Endodermal cell (in vitro differentiated cells): ENCODE data around the gene ARL14EPL. TPM values are rescaled to one million over a fixed set of nuclear protein-coding genes. Genes with fewer than 3 reads are reported as not detected.
A peak's percentile ranks its signal among the peaks of the same experiment; 100 is the strongest.

ENCODE experiments used
- DNase-seq: peaks from one replicate; pipeline ENCODE4 v3.0.0-alpha.2; 2017
- H3K27ac ChIP-seq: 2 replicates; pipeline ENCODE4 v1.5.1; 2013; ENCODE audit warnings: mild to moderate bottlenecking, low read depth, low read length, moderate library complexity
- H3K27me3 ChIP-seq: 2 replicates; pipeline ENCODE4 v1.6.1; 2013; ENCODE audit warnings: mild to moderate bottlenecking, low read length, moderate library complexity; ENCODE audit not compliant: insufficient read depth, control insufficient read depth, poor library complexity, severe bottlenecking
- H3K36me3 ChIP-seq: 2 replicates; pipeline ENCODE4 v1.7.0; 2013; ENCODE audit warnings: mild to moderate bottlenecking, low read length, moderate library complexity; ENCODE audit not compliant: control insufficient read depth, insufficient read depth
- H3K4me1 ChIP-seq: one replicate; pipeline ENCODE4 v1.7.0; 2013; ENCODE audit warnings: low read length; ENCODE audit not compliant: control insufficient read depth, insufficient read depth
- H3K4me3 ChIP-seq: 2 replicates; pipeline ENCODE4 v1.5.1; 2013; ENCODE audit warnings: mild to moderate bottlenecking, low read length, moderate library complexity
- H3K9ac ChIP-seq: 2 replicates; pipeline ENCODE4 v1.6.1; 2013; ENCODE audit warnings: mild to moderate bottlenecking, low read length, moderate library complexity; ENCODE audit not compliant: poor library complexity, severe bottlenecking; ENCODE audit errors: extremely low read depth
- H3K9me3 ChIP-seq: 2 replicates; pipeline ENCODE4 v1.6.1; 2013; ENCODE audit warnings: mild to moderate bottlenecking, low read length, moderate library complexity; ENCODE audit not compliant: control insufficient read depth
- H3K27ac Mint-ChIP-seq: 2 replicates; pipeline ENCODE4 v1.8.0; 2020; ENCODE audit warnings: mixed read lengths
- H3K27me3 Mint-ChIP-seq: 2 replicates; pipeline ENCODE4 v1.8.0; 2021; ENCODE audit warnings: mild to moderate bottlenecking, mixed read lengths; ENCODE audit not compliant: insufficient read depth
- H3K36me3 Mint-ChIP-seq: 2 replicates; pipeline ENCODE4 v1.8.0; 2020; ENCODE audit warnings: low read depth, mixed read lengths
- H3K4me1 Mint-ChIP-seq: 2 replicates; pipeline ENCODE4 v1.8.0; 2020; ENCODE audit warnings: mixed read lengths
- H3K4me3 Mint-ChIP-seq: 2 replicates; pipeline ENCODE4 v1.8.0; 2020; ENCODE audit warnings: mild to moderate bottlenecking, moderate library complexity, mixed read lengths
- H3K9me3 Mint-ChIP-seq: 2 replicates; pipeline ENCODE4 v1.8.0; 2020; ENCODE audit warnings: mild to moderate bottlenecking, mixed read lengths
- WGBS, 2 experiments: methylation state at CpG; one replicate each; pipeline versions ENCODE4 v1.1.5 to v1.1.7; 2013; ENCODE audit warnings: missing lambda C conversion rate in 2 of 2, mixed read lengths in 1 of 2; ENCODE audit not compliant: insufficient coverage in 1 of 2, insufficient read length in 1 of 2; 5-methylcytosine and 5-hydroxymethylcytosine counted together
- total RNA-seq, 2 donors: library from RNA; stranded (reverse); fragmentation: NEBNext Ultra II Directional in 1 of 2; extraction: Animal tissue kit (Norgen Biotek cat#: 25700) in 1 of 2; gene quantifications; 2 replicates in 1 of 2; 3 replicates in 1 of 2; pipeline ENCODE4 v1.2.1, GENCODE V29; 2021
- TF ChIP-seq, protein P1 (sequence below): fragments of 200-600 bp; sonication (generic); conservative IDR thresholded peaks from 2 replicates; pipeline ENCODE4 v1.5.0; 2021; ENCODE audit warnings: antibody characterized with exemption, mild to moderate bottlenecking

The ARL14EPL gene
- total RNA-seq, 2 donors from 2014 or later = not detected

DNA sequence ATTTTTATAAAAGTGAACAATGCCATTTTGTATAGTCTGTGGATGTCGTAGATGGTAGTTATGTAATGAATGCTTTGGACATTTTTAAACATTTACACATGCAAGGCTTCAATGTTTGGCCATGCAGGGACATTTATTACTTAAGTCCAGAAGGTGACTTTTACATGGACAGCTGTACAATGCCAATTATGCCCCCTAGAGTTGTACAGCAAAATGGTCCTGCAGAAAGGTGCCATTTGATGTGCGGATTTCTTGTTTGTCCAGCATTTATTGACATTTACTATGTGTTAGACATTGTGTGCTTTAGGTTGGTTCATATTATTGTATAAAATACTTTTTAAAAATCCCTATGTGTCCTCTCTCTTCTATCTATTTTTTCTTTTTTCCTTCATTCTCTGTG lies 30.1 kb downstream of the ARL14EPL start:
- Histone ChIP-seq H3K4me3 (no peak overlapping the region), H3K9ac (no peak overlapping the region), H3K4me1 (no peaks in the 10 kb centered on the region), H3K36me3 (no peaks in the 10 kb centered on the region), H3K9me3 (no peaks in the 10 kb centered on the region), H3K27me3 (no peaks in the 10 kb centered on the region), H3K27ac (no peak overlapping the region)
- DNase-seq = no peak
- no peaks in the 10 kb centered on the region for H3K4me1 Mint-ChIP-seq
- no peaks in the 10 kb centered on the region for H3K9me3 Mint-ChIP-seq
- TF ChIP-seq, protein P1, sequence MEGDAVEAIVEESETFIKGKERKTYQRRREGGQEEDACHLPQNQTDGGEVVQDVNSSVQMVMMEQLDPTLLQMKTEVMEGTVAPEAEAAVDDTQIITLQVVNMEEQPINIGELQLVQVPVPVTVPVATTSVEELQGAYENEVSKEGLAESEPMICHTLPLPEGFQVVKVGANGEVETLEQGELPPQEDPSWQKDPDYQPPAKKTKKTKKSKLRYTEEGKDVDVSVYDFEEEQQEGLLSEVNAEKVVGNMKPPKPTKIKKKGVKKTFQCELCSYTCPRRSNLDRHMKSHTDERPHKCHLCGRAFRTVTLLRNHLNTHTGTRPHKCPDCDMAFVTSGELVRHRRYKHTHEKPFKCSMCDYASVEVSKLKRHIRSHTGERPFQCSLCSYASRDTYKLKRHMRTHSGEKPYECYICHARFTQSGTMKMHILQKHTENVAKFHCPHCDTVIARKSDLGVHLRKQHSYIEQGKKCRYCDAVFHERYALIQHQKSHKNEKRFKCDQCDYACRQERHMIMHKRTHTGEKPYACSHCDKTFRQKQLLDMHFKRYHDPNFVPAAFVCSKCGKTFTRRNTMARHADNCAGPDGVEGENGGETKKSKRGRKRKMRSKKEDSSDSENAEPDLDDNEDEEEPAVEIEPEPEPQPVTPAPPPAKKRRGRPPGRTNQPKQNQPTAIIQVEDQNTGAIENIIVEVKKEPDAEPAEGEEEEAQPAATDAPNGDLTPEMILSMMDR = no peak
- no peak overlapping the region for H3K4me3 Mint-ChIP-seq
- H3K27ac Mint-ChIP-seq = no peak overlapping the region
- WGBS, 2 experiments = 96 to 100% methylated on average over 1 to 2 of the region's 2 CpGs
- H3K27me3 Mint-ChIP-seq = peaks cover 2% of the 10 kb centered on the region
- no peaks in the 10 kb centered on the region for H3K36me3 Mint-ChIP-seq

DNA sequence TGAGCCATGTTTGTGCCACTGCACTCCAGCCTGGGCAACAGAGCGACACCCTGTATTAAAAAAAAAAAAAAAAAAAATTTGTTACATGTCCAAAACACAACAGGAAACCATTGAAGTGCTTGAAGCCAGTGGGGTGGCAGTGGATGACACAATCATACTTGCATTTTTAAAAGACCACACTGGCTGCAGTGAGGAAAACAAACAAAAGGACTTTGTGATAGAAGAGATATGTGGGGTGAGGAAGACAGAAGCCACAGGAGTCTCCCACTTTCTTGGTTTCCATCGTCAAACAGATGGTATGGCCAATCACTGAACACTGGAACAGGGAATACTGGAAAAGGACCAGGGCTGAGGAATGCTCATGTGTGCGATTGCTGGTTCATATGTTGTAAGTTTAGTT lies 31.7 kb downstream of the ARL14EPL start:
- H3K4me3 ChIP-seq = no peak overlapping the region
- no peak overlapping the region for H3K9ac ChIP-seq
- Mint-ChIP-seq H3K27ac (no peak overlapping the region), H3K9me3 (no peaks in the 10 kb centered on the region), H3K4me3 (no peak overlapping the region), H3K4me1 (no peaks in the 10 kb centered on the region), H3K27me3 (no peaks in the 10 kb centered on the region), H3K36me3 (no peaks in the 10 kb centered on the region)
- no peaks in the 10 kb centered on the region for H3K4me1 ChIP-seq
- H3K27me3 ChIP-seq = no peaks in the 10 kb centered on the region
- WGBS, 2 experiments = 89 to 100% methylated on average over 1 to 3 of the region's 3 CpGs
- DNase-seq = no peak
- TF ChIP-seq, protein P1 = no peak
- no peaks in the 10 kb centered on the region for H3K36me3 ChIP-seq
- H3K9me3 ChIP-seq = no peaks in the 10 kb centered on the region
- H3K27ac ChIP-seq = no peak overlapping the region

DNA sequence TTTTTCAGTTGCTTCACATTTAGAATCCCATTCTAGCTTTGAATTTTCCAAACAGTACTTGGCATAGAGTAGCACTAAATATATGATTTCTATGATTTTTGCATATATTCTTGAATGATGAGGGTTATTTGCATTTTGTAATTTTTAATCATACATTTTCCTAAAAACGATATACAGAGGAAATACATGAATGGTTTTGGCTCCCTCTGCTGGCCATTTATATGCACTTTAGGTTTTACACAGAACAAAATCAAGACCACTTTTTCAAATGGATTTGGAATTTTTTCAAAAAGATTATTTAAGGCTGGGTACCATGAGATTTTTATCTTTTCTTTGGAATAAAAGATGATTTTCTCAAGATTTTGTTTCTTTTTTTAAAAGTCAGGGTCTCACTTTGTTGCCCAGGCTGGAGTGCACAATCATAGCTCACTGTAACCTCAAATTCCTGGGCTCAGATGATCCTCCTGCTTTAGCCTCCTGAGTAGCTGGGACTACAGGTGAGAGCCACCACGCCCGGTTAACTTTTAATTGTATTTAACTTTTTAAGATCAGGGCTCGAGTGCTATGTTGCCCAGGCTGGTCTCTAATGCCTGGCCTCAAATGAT lies 35.9 kb downstream of the ARL14EPL start:
- Mint-ChIP-seq H3K9me3 (no peaks in the 10 kb centered on the region), H3K4me1 (peaks cover 4% of the 10 kb centered on the region), H3K27ac (no peak overlapping the region), H3K4me3 (no peak overlapping the region), H3K27me3 (no peaks in the 10 kb centered on the region), H3K36me3 (no peaks in the 10 kb centered on the region)
- 22 to 46% methylated on average over 3 to 4 of the region's 4 CpGs for WGBS, 2 experiments
- no peak overlapping the region for H3K4me3 ChIP-seq
- DNase-seq = no peak
- H3K27ac ChIP-seq = no peak overlapping the region
- TF ChIP-seq, protein P1 = peak; percentile 94
- H3K27me3 ChIP-seq = no peaks in the 10 kb centered on the region
- no peaks in the 10 kb centered on the region for H3K9me3 ChIP-seq
- H3K9ac ChIP-seq = no peak overlapping the region
- H3K36me3 ChIP-seq = no peaks in the 10 kb centered on the region
- H3K4me1 ChIP-seq = no peaks in the 10 kb centered on the region
